Measurements from ENCODE around the gene NCBP2. TPM values are rescaled to one million over a fixed set of nuclear protein-coding genes. Genes with fewer than 3 reads are reported as not detected.

NCBP2 gene
- total RNA-seq (2014; rRNA removed; shearing (Covaris generic)) = 102 TPM in 2 replicates

DNA sequence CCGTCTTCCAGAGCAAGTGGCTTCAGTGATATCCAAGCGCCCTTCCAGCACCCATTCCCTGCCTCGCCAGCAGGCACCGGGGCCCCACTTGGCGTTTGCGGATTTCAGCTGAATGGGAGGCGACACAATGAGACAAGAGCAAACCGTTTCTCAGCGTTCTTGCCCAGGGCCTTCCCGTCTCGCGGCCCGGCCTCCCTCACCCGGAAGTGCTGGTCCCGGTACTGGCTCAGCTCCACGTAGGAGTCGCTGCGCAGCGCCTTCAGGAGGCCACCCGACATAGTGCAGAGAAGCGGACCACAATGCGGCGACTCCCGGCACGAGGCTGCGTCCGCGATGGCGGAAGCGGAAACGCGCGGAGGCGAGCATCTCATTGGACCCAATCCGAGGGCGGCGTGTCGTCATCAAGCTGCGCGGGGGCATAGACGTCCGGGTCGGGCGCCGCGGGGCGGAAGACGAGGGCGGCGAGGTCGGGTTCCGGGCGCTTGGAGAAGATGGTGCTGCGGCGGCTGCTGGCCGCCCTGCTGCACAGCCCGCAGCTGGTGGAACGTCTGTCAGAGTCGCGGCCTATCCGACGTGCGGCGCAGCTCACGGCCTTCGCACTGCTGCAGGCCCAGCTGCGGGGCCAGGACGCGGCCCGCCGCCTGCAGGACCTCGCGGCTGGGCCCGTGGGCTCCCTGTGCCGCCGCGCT is at the start of gene NCBP2:
Gene NCBP2, minus strand, starts transcription at position 303 of the 689 bp plus-strand sequence. Its CDS starts 25 bp downstream, at position 278.
- peaks cover 20% of the 10 kb centered on the region for H3K36me3 ChIP-seq
- no peaks in the 10 kb centered on the region for H3K9me3 ChIP-seq (replicated peaks)
- peak within 1 kb of the TSS; percentile 52 for H3K27ac ChIP-seq
- peaks cover 4% of the 10 kb centered on the region; the same call in 1 of the 2 replicates for H3K4me1 ChIP-seq
- H3K4me3 ChIP-seq = peak within 1 kb of the TSS; percentile 93
- H3K27me3 ChIP-seq = no peaks in the 10 kb centered on the region
- DNase-seq = peak; percentile 98

DNA sequence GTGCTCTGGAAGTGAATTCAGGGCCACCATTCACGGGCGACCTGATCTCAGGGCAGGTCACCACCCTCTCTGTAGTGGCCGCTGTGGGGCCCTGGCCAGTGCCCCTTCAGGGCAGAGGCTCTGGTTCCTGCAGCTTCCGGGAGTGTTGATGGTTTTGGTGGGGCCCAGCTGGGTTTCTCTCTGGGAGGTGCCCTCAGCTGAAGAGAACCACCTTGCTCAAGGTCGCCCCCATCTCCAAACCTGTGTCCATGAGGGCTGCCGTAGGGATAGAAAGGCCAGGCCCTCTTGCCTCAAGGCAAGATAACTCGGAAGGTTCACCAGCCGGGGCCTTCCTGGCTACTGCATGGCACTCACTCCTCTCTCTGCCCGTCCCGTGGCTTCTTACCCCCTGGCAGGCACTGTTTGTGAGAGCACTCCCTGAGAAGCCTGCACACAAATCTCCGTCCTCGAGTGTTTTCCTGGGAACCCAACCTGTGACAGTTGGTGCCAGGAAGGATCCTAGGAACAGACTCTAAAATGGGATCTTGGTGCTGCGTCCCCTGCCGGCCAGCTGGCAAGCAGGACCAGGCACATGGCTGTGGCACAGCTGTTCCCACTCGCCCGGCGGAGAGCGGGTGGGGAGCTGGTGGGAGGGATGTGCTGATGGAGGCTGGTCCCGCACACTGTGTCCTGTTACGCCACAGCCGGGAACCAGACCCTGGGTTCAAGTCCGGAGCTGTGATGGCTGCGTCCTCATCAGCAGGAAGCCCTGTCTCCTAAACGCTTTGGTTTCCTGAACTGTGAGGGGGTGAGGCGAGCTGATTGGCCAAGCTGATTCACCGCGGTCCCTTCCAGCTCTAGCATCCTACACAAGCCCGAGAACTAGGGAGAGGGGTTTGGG is 49.5 kb upstream of the NCBP2 start:
- Histone ChIP-seq H3K27ac (no peak overlapping the region), H3K4me1 (peaks cover 15% of the 10 kb centered on the region), H3K27me3 (no peaks in the 10 kb centered on the region), H3K9me3 (replicated peaks) (no peaks in the 10 kb centered on the region), H3K4me3 (no peak overlapping the region), H3K36me3 (no peaks in the 10 kb centered on the region)
- no peak for DNase-seq

DNA sequence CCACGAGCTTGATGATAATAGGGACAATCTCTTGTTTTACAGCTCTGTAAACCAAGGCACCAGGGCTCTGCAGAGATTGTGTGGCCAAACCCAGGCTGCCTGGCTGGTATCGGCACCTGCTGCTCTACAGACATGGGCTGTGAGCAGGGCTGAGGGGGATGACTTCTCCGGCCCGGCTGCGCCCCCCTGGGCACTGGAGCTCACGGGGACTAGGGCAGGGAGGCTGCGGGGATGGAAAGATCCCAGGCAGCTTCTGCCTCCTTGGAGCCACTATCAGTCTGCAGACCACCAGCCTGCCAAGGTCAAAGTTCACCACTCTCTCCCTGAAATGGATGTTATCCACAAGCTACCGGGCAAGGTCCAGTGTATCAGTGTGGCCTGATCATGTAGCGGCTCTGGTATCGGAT is 48.3 kb upstream of the NCBP2 start:
- peaks cover 3% of the 10 kb centered on the region for H3K4me1 ChIP-seq
- no peak overlapping the region for H3K4me3 ChIP-seq
- H3K9me3 ChIP-seq (replicated peaks) = no peaks in the 10 kb centered on the region
- no peaks in the 10 kb centered on the region for H3K27me3 ChIP-seq
- no peaks in the 10 kb centered on the region for H3K36me3 ChIP-seq
- no peak for DNase-seq
- H3K27ac ChIP-seq = no peak overlapping the region

- Histone ChIP-seq H3K9me3 (replicated peaks) (no peaks in the 10 kb centered on the region), H3K36me3 (no peaks in the 10 kb centered on the region), H3K4me1 (no peaks in the 10 kb centered on the region), H3K27ac (no peak overlapping the region), H3K27me3 (no peaks in the 10 kb centered on the region), H3K4me3 (no peak overlapping the region)
- DNase-seq = no peak
Measured at GRCh38 chr3:196989721-196990262, 47.5 kb upstream of the NCBP2 start.

- H3K4me1 ChIP-seq = no peaks in the 10 kb centered on the region
- no peaks in the 10 kb centered on the region for H3K27me3 ChIP-seq
- no peak overlapping the region for H3K27ac ChIP-seq
- no peaks in the 10 kb centered on the region for H3K36me3 ChIP-seq
- H3K9me3 ChIP-seq (replicated peaks) = no peaks in the 10 kb centered on the region
- no peak overlapping the region for H3K4me3 ChIP-seq
- DNase-seq = no peak
Measured at GRCh38 chr3:196988241-196989029, 46.1 kb upstream of the NCBP2 start.

DNA sequence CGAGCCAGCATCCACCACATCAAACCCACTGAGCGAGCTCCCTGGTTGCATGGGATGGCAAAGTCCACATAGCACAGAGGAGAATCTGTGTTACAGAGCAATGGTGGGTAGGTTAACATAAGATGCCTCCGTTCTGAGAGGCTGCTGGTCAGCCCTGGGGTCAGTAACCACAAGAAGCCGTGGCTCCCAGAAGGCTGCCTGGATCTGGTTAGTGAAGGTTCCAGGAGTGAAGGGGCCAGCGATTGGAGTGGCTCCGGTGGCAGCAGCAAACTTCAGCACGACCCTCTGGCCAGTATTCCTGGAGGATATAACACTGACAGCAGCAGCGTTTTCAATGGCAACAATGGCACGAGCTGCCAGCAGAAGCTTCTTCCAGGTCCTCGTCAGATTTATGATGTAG is 44.7 kb upstream of the NCBP2 start:
- no peaks in the 10 kb centered on the region for H3K4me1 ChIP-seq
- DNase-seq = no peak
- H3K36me3 ChIP-seq = no peaks in the 10 kb centered on the region
- H3K4me3 ChIP-seq = no peak overlapping the region
- H3K27ac ChIP-seq = no peak overlapping the region
- no peaks in the 10 kb centered on the region for H3K9me3 ChIP-seq (replicated peaks)
- H3K27me3 ChIP-seq = no peaks in the 10 kb centered on the region

- Histone ChIP-seq H3K27me3 (no peaks in the 10 kb centered on the region), H3K4me1 (no peaks in the 10 kb centered on the region), H3K36me3 (no peaks in the 10 kb centered on the region), H3K4me3 (no peak overlapping the region), H3K27ac (no peak overlapping the region), H3K9me3 (replicated peaks) (no peaks in the 10 kb centered on the region)
- no peak for DNase-seq
Measured at GRCh38 chr3:196985954-196986885, 43.9 kb upstream of the NCBP2 start.

DNA sequence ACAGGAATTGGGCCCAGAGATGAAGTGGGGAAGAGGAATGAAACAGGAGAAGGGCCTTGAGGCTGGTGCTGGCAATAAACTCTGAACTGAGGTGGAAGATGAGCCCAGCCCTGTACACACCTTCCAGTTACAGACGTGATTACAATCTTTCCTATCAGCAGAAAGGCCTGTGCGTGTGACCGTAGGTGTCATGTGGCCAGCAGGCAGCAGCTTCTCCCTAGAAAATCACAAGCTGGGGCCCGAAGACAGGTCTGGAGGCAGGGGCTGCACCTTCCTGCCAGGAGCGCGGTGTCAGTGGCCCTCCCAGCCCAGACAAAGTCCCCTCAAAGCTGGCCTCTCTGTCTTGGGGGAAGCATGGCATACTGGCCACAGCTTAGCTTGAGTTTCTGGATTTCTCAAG is 43.0 kb upstream of the NCBP2 start:
- Histone ChIP-seq H3K27me3 (no peaks in the 10 kb centered on the region), H3K36me3 (no peaks in the 10 kb centered on the region), H3K4me3 (no peak overlapping the region), H3K27ac (no peak overlapping the region), H3K9me3 (replicated peaks) (no peaks in the 10 kb centered on the region), H3K4me1 (no peaks in the 10 kb centered on the region)
- no peak for DNase-seq

DNA sequence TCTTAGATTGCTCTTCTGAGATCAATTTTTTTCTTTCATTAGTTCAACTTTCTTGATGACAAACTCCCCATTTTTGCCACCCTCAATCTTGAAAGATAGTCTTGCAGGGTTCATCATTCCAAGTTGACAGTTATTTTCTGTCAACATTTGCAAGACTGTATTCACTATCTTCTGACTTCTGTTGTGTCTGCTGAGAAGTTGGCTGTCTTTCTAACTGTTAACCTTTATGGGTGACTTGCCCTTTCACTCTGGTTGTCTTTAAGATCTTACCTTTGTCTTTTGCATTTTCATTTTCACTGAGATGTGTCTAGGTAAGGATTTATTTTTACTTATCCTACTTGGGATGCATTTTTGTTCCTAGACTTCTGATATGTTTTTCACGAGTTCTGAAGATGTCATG is 40.9 kb upstream of the NCBP2 start:
- Histone ChIP-seq H3K27ac (no peak overlapping the region), H3K9me3 (replicated peaks) (no peaks in the 10 kb centered on the region), H3K36me3 (no peaks in the 10 kb centered on the region), H3K27me3 (no peaks in the 10 kb centered on the region), H3K4me3 (no peak overlapping the region), H3K4me1 (no peaks in the 10 kb centered on the region)
- no peak for DNase-seq

- Histone ChIP-seq H3K4me1 (no peaks in the 10 kb centered on the region), H3K27me3 (no peaks in the 10 kb centered on the region), H3K36me3 (no peaks in the 10 kb centered on the region), H3K27ac (no peak overlapping the region), H3K4me3 (no peak overlapping the region), H3K9me3 (replicated peaks) (no peaks in the 10 kb centered on the region)
- no peak for DNase-seq
Measured at GRCh38 chr3:196981657-196982056, 39.3 kb upstream of the NCBP2 start.

- Histone ChIP-seq H3K27me3 (no peaks in the 10 kb centered on the region), H3K4me3 (no peak overlapping the region), H3K9me3 (replicated peaks) (no peaks in the 10 kb centered on the region), H3K36me3 (no peaks in the 10 kb centered on the region), H3K27ac (no peak overlapping the region), H3K4me1 (no peaks in the 10 kb centered on the region)
- no peak for DNase-seq
Measured at GRCh38 chr3:196979545-196979944, 37.2 kb upstream of the NCBP2 start.

DNA sequence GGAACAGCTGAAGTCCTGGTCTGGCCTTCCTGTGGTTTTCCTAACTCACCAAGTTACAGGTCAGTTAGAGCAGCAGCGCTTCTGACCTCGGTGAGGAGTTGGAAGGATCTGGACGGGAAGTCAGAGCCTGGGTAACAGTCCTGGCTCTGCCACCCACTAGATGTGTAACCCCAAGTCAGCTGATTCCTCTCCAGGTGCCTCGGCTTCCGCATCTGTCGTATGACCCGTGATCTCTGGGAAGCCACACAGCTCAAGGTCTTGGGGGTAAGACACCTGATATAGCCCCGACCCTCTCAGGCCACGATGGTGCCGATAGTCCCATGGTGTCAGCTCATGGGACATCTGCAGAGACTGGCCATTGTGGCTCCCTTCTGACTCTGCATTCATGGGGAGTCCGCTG is 34.6 kb upstream of the NCBP2 start:
- no peak for DNase-seq
- Histone ChIP-seq H3K4me3 (no peak overlapping the region), H3K27me3 (no peaks in the 10 kb centered on the region), H3K9me3 (replicated peaks) (peaks cover 5% of the 10 kb centered on the region; the same call in 1 of the 2 replicates), H3K36me3 (no peaks in the 10 kb centered on the region), H3K27ac (no peak overlapping the region), H3K4me1 (no peaks in the 10 kb centered on the region)

GRCh38 chr3:196975349-196975748 is 33.0 kb upstream of the NCBP2 start:
- Histone ChIP-seq H3K4me1 (no peaks in the 10 kb centered on the region), H3K9me3 (replicated peaks) (peaks cover 10% of the 10 kb centered on the region), H3K27me3 (peaks cover 3% of the 10 kb centered on the region; the same call in 1 of the 2 replicates), H3K36me3 (no peaks in the 10 kb centered on the region), H3K4me3 (no peak overlapping the region), H3K27ac (no peak overlapping the region)
- no peak for DNase-seq

- H3K27ac ChIP-seq = no peak overlapping the region
- H3K9me3 ChIP-seq (replicated peaks) = peaks cover 10% of the 10 kb centered on the region
- H3K36me3 ChIP-seq = no peaks in the 10 kb centered on the region
- DNase-seq = no peak
- no peak overlapping the region for H3K4me3 ChIP-seq
- H3K27me3 ChIP-seq = peaks cover 5% of the 10 kb centered on the region; the same call in 1 of the 2 replicates
- no peaks in the 10 kb centered on the region for H3K4me1 ChIP-seq
Measured at GRCh38 chr3:196974661-196975060, 32.3 kb upstream of the NCBP2 start.

Measured in SJCRH30 (cell line).